DMS 273 treated with DMSO at 0.1 percent for 48 hours (cell line): Measurements from ENCODE around the gene GSX1.

Experiments
- DNase-seq: peaks from one replicate; lab custom pipeline; 2025; lab: John Stamatoyannopoulos, UW

Gene GSX1

DNA sequence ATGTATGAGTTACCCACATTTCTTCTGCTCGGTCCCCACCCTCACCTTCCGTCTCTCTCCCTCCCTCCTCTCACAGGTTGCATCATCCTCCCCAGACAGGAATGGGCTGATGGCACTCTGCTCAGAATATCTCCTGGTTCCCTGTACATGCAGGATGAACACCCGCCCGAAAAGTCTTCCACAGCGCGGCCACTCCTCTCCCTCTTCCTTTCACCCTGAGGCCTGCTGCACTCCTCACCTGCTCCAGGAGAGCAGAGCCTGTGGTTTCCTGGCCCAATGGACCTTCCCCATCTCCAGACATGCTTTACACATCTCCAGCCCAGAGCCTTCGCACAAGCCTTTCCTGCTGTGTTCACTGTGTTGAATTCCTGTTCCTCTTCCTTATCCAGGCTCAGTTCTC is 40.9 kb downstream of the GSX1 start:
- no peak for DNase-seq

DNA sequence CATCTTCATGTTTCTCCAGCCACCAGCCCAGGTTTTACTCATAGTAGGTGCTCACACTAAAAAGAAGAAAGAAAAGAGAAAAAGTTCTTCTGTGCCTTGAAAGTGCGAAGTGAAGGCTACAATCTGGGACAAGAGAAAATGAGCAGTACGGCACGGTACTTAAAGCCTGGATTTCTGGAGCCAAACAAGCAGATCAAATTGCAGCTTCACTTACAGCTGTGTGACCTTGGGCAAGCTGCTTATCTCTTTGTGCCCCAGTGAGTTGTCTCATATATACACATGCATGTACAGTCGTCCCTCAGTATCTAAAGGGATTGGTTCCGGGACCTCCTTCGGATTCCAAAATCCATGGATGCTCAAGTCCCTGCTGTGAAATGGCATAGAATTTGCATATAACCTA is 41.8 kb downstream of the GSX1 start:
- DNase-seq, result no peak

DNA sequence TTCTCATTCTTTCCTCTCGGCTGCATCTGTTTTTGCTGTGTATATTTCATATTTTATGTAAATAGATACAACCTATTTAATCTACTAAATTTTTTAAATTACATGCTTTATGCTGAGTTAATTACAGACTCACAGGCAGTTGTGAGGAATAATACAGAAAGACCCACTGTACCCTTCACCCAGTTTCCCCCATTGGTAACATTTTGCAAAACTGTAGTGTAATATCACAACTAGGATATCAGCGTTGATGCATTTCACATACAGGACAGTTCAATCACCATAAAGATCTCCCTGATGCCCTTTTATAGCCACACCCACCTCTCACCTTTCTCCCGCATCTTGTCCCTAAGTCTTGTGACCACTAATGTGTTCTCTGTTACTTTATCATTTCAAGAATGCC is 43.5 kb downstream of the GSX1 start:
- DNase-seq, result no peak

DNA sequence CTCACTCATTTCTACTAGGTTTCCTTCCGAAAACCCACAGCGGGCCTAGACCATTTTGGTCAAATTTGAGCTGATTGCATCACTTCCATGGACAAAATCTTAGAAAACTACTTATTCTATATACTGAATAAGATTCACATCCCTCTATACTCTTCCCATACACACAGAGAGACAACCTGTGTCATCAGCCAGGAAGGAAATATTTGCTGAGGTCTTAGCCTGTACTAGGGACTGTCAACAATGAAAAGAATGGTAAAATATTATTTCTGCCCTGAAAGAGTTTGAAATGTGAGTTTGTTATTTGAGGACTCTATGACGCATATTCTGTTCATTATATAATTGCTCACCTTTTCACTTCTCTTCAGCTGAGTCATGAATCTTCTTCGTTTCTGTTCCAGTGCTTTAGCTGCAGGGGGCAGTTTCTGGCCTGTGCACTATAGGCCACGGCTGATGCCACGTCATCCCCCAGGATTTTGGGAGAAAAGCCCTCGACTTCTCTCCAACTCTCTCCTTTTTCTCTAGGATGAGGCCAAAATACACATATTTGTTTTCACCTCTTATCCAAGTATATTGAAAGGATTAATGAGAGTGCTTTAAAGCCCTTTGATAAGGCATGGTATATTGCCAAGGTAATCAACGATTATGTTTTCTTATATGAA is 47.7 kb downstream of the GSX1 start:
- no peak for DNase-seq

DNA sequence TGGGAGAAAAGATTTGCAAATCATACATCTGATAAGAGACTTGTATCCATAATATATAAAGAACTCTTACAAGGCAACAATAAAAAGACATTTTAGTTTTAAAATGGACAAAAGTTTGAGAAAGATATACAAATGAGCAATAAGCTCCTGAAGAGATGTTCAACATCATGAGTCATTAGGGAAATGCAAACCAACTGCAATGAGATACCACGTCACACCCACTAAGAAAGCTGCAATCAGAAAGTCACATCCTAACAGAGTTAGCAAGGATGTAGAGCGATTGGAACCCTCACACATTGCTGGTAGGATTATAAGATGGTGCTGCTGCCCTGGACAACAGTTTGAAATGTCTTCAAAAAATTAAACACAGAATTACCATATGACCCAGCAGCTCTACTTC is 50.3 kb downstream of the GSX1 start:
- DNase-seq, result no peak
